GM12878 (cell line): ENCODE data around the gene OR5AU1. TPM values are rescaled to one million over a fixed set of nuclear protein-coding genes. Genes with fewer than 3 reads are reported as not detected.

ENCODE experiments used
- BRCA1 ChIP-seq: IDR thresholded peaks from 2 replicates; pipeline ENCODE4 v1.6.1; 2011; ENCODE audit warnings: low read depth, low read length, improper control_type of control experiment
- CHD1 ChIP-seq: IDR thresholded peaks from 2 replicates; pipeline ENCODE4 v1.6.1; 2012; ENCODE audit warnings: low read depth, low read length, improper control_type of control experiment
- FOXK2 ChIP-seq: fragments of 450-650 bp; IDR thresholded peaks from 2 replicates; pipeline ENCODE4 v1.6.1; 2017; ENCODE audit warnings: mild to moderate bottlenecking, moderate library complexity
- FOXM1 ChIP-seq: IDR thresholded peaks from 2 replicates; pipeline ENCODE4 v1.6.1; 2012; ENCODE audit warnings: low read depth, mild to moderate bottlenecking, inconsistent platforms, low read length, moderate library complexity
- GATAD2B ChIP-seq: fragments of 450-650 bp; conservative IDR thresholded peaks from 2 replicates; pipeline ENCODE4 v1.6.1; 2017; ENCODE audit warnings: low read depth, mild to moderate bottlenecking, moderate library complexity
- LARP7 ChIP-seq: fragments of 450-650 bp; IDR thresholded peaks from 2 replicates; pipeline ENCODE4 v1.6.1; 2017; ENCODE audit warnings: mild to moderate bottlenecking
- MTA2 ChIP-seq: fragments of 450-650 bp; IDR thresholded peaks from 2 replicates; pipeline ENCODE4 v1.6.1; 2016; ENCODE audit warnings: low read depth, mild to moderate bottlenecking, moderate library complexity
- MYB ChIP-seq: fragments of 150-350 bp; IDR thresholded peaks from 2 replicates; pipeline ENCODE4 v1.6.1; 2014; ENCODE audit warnings: mild to moderate bottlenecking, low read depth, low read length, borderline replicate concordance
- PAX8 ChIP-seq: fragments of 450-650 bp; IDR thresholded peaks from 2 replicates; pipeline ENCODE4 v1.6.1; 2017; ENCODE audit warnings: mild to moderate bottlenecking, moderate library complexity
- RUNX3 ChIP-seq: IDR thresholded peaks from 2 replicates; pipeline ENCODE4 v1.6.1; 2012; ENCODE audit warnings: low read length, inconsistent platforms
- SIX5 ChIP-seq: IDR thresholded peaks from 2 replicates; pipeline ENCODE4 v1.6.1; 2011; ENCODE audit warnings: mild to moderate bottlenecking, low read depth, low read length, moderate library complexity; ENCODE audit not compliant: severe bottlenecking
- SP1 ChIP-seq: IDR thresholded peaks from one replicate; pipeline ENCODE4 v1.6.1; 2011; ENCODE audit warnings: low read depth, low read length
- SREBF1 ChIP-seq: IDR thresholded peaks from 2 replicates; pipeline ENCODE4 v1.6.1; 2012; ENCODE audit warnings: mild to moderate bottlenecking, low read length
- SREBF2 ChIP-seq: IDR thresholded peaks from 2 replicates; pipeline ENCODE4 v1.6.1; 2012; ENCODE audit warnings: mild to moderate bottlenecking, low read length
- SUPT20H ChIP-seq: IDR thresholded peaks from 2 replicates; pipeline ENCODE4 v1.6.1; 2011; ENCODE audit warnings: low read depth, mild to moderate bottlenecking, low read length, moderate library complexity, borderline replicate concordance; ENCODE audit not compliant: control insufficient read depth
- TARDBP ChIP-seq: IDR thresholded peaks from 2 replicates; pipeline ENCODE4 v1.6.1; 2016; ENCODE audit warnings: borderline replicate concordance
- polyA plus RNA-seq, 11 experiments: library from polyadenylated mRNA; depleted of rRNA in 4 of 11; unstranded in 6 of 11; stranded (reverse) in 5 of 11; fragments of >200 nt; fragmentation: Nextera tagmentation in 4 of 11; fragmentation: Illumina TruSeq in 1 of 11; extraction: Ambion mirVana in 4 of 11; extraction: Trizol in 1 of 11; gene quantifications; 1 replicate in 1 of 11; 2 replicates in 10 of 11; pipeline versions ENCODE4 v1.2.1 to v1.2.3, GENCODE V29; 2011 to 2016; ENCODE audit warnings: inconsistent platforms in 2 of 11, missing spikeins in 2 of 11, low read depth in 1 of 11
- total RNA-seq, 4 experiments: library from RNA; depleted of rRNA in 3 of 4; stranded (reverse); fragments of >200 nt in 3 of 4; fragmentation: Illumina TruSeq in 1 of 4; extraction: Trizol in 1 of 4; gene quantifications; 2 replicates each; pipeline versions ENCODE4 v1.2.1 to v1.2.3, GENCODE V29; 2013 to 2021
- TF ChIP-seq, protein P1 (sequence below): IDR thresholded peaks from 2 replicates; pipeline ENCODE4 v1.6.1; 2012; ENCODE audit warnings: improper control_type of control experiment, low read depth, low read length; ENCODE audit not compliant: insufficient replicate concordance
- TF ChIP-seq, protein P2 (sequence below): IDR thresholded peaks from 2 replicates; pipeline ENCODE4 v1.6.1; 2012; ENCODE audit warnings: low read depth, low read length, improper control_type of control experiment
- TF ChIP-seq, protein P3 (sequence below): IDR thresholded peaks from 2 replicates; pipeline ENCODE4 v1.6.1; 2011; ENCODE audit warnings: borderline replicate concordance, low read depth, mild to moderate bottlenecking, moderate library complexity, mixed read lengths, low read length; ENCODE audit not compliant: insufficient read depth; ENCODE audit errors: extremely low read length
- TF ChIP-seq, protein P4 (sequence below): fragments of 450-650 bp; formaldehyde crosslinking; IDR thresholded peaks from 2 replicates; pipeline ENCODE4 v1.5.0; 2022; ENCODE audit warnings: mild to moderate bottlenecking, missing genetic modification characterization

Gene OR5AU1
- total and polyA plus RNA-seq, 10 of the 15 experiments (the other 5 are each of a cell fraction or from before 2014, with no cell fraction given) = not detected

DNA sequence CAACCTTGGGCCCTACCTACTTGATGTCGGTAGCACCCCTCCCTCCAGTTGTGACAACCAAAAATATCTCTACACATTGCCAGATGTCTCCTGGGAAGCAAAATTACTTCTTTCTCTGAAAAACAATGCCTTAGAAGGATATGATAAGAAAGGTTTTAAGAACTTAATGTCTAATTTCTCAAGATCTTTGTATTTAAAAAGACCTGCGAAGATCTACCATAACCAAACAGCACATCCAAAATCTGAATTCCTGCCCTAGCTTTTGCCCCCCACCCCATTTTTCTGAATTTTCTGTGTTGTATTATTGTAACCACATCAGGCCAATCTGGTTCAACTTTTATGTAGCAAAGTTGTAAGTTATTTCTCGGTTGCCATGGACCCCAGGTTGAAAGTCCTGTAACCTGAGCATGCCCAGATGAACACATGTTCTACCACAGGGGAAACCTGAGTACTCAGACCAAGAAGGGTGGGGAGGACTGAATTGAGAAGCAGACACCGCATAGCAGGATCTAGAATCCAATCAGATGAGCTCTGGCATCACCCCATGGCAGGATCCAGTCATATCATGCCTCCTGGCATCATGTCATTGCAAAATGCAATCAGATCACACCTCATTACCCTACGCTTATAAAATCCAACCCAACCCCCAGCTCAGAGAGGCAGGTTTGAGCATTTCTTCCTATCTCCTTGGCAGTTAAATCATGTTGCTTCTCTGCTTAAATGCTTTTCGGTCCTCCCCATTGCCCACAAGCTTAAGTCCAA, 46.3 kb downstream of the OR5AU1 start (continued):
- TF ChIP-seq, protein P1, sequence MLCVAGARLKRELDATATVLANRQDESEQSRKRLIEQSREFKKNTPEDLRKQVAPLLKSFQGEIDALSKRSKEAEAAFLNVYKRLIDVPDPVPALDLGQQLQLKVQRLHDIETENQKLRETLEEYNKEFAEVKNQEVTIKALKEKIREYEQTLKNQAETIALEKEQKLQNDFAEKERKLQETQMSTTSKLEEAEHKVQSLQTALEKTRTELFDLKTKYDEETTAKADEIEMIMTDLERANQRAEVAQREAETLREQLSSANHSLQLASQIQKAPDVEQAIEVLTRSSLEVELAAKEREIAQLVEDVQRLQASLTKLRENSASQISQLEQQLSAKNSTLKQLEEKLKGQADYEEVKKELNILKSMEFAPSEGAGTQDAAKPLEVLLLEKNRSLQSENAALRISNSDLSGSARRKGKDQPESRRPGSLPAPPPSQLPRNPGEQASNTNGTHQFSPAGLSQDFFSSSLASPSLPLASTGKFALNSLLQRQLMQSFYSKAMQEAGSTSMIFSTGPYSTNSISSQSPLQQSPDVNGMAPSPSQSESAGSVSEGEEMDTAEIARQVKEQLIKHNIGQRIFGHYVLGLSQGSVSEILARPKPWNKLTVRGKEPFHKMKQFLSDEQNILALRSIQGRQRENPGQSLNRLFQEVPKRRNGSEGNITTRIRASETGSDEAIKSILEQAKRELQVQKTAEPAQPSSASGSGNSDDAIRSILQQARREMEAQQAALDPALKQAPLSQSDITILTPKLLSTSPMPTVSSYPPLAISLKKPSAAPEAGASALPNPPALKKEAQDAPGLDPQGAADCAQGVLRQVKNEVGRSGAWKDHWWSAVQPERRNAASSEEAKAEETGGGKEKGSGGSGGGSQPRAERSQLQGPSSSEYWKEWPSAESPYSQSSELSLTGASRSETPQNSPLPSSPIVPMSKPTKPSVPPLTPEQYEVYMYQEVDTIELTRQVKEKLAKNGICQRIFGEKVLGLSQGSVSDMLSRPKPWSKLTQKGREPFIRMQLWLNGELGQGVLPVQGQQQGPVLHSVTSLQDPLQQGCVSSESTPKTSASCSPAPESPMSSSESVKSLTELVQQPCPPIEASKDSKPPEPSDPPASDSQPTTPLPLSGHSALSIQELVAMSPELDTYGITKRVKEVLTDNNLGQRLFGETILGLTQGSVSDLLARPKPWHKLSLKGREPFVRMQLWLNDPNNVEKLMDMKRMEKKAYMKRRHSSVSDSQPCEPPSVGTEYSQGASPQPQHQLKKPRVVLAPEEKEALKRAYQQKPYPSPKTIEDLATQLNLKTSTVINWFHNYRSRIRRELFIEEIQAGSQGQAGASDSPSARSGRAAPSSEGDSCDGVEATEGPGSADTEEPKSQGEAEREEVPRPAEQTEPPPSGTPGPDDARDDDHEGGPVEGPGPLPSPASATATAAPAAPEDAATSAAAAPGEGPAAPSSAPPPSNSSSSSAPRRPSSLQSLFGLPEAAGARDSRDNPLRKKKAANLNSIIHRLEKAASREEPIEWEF = no peak
- TF ChIP-seq, protein P2, sequence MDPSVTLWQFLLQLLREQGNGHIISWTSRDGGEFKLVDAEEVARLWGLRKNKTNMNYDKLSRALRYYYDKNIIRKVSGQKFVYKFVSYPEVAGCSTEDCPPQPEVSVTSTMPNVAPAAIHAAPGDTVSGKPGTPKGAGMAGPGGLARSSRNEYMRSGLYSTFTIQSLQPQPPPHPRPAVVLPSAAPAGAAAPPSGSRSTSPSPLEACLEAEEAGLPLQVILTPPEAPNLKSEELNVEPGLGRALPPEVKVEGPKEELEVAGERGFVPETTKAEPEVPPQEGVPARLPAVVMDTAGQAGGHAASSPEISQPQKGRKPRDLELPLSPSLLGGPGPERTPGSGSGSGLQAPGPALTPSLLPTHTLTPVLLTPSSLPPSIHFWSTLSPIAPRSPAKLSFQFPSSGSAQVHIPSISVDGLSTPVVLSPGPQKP = no peak
- no peak for TF ChIP-seq FOXK2
- peak; percentile 47 for TF ChIP-seq SP1
- no peak for TF ChIP-seq MTA2
- TF ChIP-seq LARP7 = no peak
- TF ChIP-seq RUNX3 = peak; percentile 89
- no peak for TF ChIP-seq MYB
- TF ChIP-seq GATAD2B = no peak
- TF ChIP-seq SIX5 = no peak
- peak; percentile 74; the same call in 1 of the 2 replicates for TF ChIP-seq SREBF1
- no peak for TF ChIP-seq PAX8
- no peak for TF ChIP-seq TARDBP
- peak; percentile 78; the same call in 1 of the 2 replicates for TF ChIP-seq SREBF2
- TF ChIP-seq SUPT20H = no peak
- TF ChIP-seq, protein P3, sequence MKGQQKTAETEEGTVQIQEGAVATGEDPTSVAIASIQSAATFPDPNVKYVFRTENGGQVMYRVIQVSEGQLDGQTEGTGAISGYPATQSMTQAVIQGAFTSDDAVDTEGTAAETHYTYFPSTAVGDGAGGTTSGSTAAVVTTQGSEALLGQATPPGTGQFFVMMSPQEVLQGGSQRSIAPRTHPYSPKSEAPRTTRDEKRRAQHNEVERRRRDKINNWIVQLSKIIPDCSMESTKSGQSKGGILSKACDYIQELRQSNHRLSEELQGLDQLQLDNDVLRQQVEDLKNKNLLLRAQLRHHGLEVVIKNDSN = no peak
- no peak for TF ChIP-seq CHD1
- no peak for TF ChIP-seq BRCA1
- TF ChIP-seq, protein P4, sequence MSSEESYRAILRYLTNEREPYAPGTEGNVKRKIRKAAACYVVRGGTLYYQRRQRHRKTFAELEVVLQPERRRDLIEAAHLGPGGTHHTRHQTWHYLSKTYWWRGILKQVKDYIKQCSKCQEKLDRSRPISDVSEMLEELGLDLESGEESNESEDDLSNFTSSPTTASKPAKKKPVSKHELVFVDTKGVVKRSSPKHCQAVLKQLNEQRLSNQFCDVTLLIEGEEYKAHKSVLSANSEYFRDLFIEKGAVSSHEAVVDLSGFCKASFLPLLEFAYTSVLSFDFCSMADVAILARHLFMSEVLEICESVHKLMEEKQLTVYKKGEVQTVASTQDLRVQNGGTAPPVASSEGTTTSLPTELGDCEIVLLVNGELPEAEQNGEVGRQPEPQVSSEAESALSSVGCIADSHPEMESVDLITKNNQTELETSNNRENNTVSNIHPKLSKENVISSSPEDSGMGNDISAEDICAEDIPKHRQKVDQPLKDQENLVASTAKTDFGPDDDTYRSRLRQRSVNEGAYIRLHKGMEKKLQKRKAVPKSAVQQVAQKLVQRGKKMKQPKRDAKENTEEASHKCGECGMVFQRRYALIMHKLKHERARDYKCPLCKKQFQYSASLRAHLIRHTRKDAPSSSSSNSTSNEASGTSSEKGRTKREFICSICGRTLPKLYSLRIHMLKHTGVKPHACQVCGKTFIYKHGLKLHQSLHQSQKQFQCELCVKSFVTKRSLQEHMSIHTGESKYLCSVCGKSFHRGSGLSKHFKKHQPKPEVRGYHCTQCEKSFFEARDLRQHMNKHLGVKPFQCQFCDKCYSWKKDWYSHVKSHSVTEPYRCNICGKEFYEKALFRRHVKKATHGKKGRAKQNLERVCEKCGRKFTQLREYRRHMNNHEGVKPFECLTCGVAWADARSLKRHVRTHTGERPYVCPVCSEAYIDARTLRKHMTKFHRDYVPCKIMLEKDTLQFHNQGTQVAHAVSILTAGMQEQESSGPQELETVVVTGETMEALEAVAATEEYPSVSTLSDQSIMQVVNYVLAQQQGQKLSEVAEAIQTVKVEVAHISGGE = no peak
- TF ChIP-seq FOXM1 = peak; percentile 66; the same call in 1 of the 2 replicates
